ENCODE measurements around the gene DNM3.

Gene DNM3

GRCh38 chr1:172328266-172328665 lies 487.0 kb downstream of the DNM3 start:
- DNase-seq (ENCODE audit: low spot score): no peak

- no peak for DNase-seq (ENCODE audit: low spot score)
These were observed 490.9 kb downstream of the DNM3 start for GRCh38 chr1:172332230-172332629.

GRCh38 chr1:172335377-172335776 lies 494.1 kb downstream of the DNM3 start:
- no peak for DNase-seq (ENCODE audit: low spot score)

GRCh38 chr1:172338295-172338735 lies 497.0 kb downstream of the DNM3 start:
- no peak for DNase-seq (ENCODE audit: low spot score)

- DNase-seq (ENCODE audit: low spot score): no peak
These were observed 498.5 kb downstream of the DNM3 start for GRCh38 chr1:172339842-172340241.

GRCh38 chr1:172340520-172340919 lies 499.2 kb downstream of the DNM3 start:
- DNase-seq (ENCODE audit: low spot score): no peak

- no peak for DNase-seq (ENCODE audit: low spot score)
These were observed 500.4 kb downstream of the DNM3 start for GRCh38 chr1:172341697-172342096.

GRCh38 chr1:172342584-172343239 lies 501.4 kb downstream of the DNM3 start:
- DNase-seq (ENCODE audit: low spot score): no peak

GRCh38 chr1:172343240-172344160 lies 502.2 kb downstream of the DNM3 start:
- no peak for DNase-seq (ENCODE audit: low spot score)

- DNase-seq (ENCODE audit: low spot score): no peak
These were observed 503.1 kb downstream of the DNM3 start for GRCh38 chr1:172344444-172344843.

- DNase-seq (ENCODE audit: low spot score): no peak
These were observed 503.8 kb downstream of the DNM3 start for GRCh38 chr1:172345077-172345476.

GRCh38 chr1:172347416-172347815 lies 506.1 kb downstream of the DNM3 start:
- no peak for DNase-seq (ENCODE audit: low spot score)

GRCh38 chr1:172350856-172351255 lies 509.6 kb downstream of the DNM3 start:
- DNase-seq (ENCODE audit: low spot score): no peak

- no peak for DNase-seq (ENCODE audit: low spot score)
These were observed 510.0 kb downstream of the DNM3 start for GRCh38 chr1:172351346-172351745.

GRCh38 chr1:172351754-172352161 lies 510.5 kb downstream of the DNM3 start:
- DNase-seq (ENCODE audit: low spot score): no peak

- DNase-seq (ENCODE audit: low spot score): no peak
These were observed 511.1 kb downstream of the DNM3 start for GRCh38 chr1:172352435-172352834.

GRCh38 chr1:172354291-172355274 lies 513.3 kb downstream of the DNM3 start:
- DNase-seq (ENCODE audit: low spot score): no peak

- no peak for DNase-seq (ENCODE audit: low spot score)
These were observed 515.3 kb downstream of the DNM3 start for GRCh38 chr1:172356620-172357019.

- no peak for DNase-seq (ENCODE audit: low spot score)
These were observed 516.6 kb downstream of the DNM3 start for GRCh38 chr1:172357753-172358385.

- DNase-seq (ENCODE audit: low spot score): no peak
These were observed 518.2 kb downstream of the DNM3 start for GRCh38 chr1:172359491-172359999.

- DNase-seq (ENCODE audit: low spot score): no peak
These were observed 519.2 kb downstream of the DNM3 start for GRCh38 chr1:172360511-172360910.
